ENCODE data around the gene ITPR1. TPM values are rescaled to one million over a fixed set of nuclear protein-coding genes. Genes with fewer than 3 reads are reported as not detected.
"Not testable (repeated sequence)": the region's sequence is repeated elsewhere in the genome, so short reads cannot be mapped to it uniquely, and the experiment has no call there.

ITPR1 gene
- total and polyA plus RNA-seq, 3 donors from 2014 or later = 26.5 to 129 (median 59.7) TPM

GRCh38 chr3:4454142-4454541 lies 39.0 kb upstream of the ITPR1 start:
- H3K4me3 ChIP-seq = no peak overlapping the region
- no peak overlapping the region for H3K27ac ChIP-seq
- no peaks in the 10 kb centered on the region for H3K27me3 ChIP-seq
- DNase-seq = no peak
- intact Hi-C loops (cut with DNase I; ENCODE audit: low total_unique reads) = no loop called here
- TF ChIP-seq POLR2A (IDR thresholded peaks at IDR 0.05) (no peak), CTCF (IDR thresholded peaks at IDR 0.05) (no peak)
- H3K36me3 ChIP-seq (ENCODE audit: low read depth, missing control alignments) = no peaks in the 10 kb centered on the region
- H3K4me1 ChIP-seq = no peaks in the 10 kb centered on the region
- H3K9me3 ChIP-seq = no peaks in the 10 kb centered on the region

- H3K36me3 ChIP-seq (ENCODE audit: low read depth, missing control alignments); H3K4me3 ChIP-seq; H3K9me3 ChIP-seq; H3K27ac ChIP-seq; H3K4me1 ChIP-seq; DNase-seq; H3K27me3 ChIP-seq; intact Hi-C loops (cut with DNase I; ENCODE audit: low total_unique reads): not testable (repeated sequence)
- 81 to 82% methylated on average over 14 of the region's 14 CpGs for WGBS, 2 donors
These were observed 36.4 kb upstream of the ITPR1 start for GRCh38 chr3:4456780-4457179.

- H3K9me3 ChIP-seq = no peaks in the 10 kb centered on the region
- H3K27me3 ChIP-seq = no peaks in the 10 kb centered on the region
- TF ChIP-seq POLR2A (IDR thresholded peaks at IDR 0.05) (no peak), CTCF (IDR thresholded peaks at IDR 0.05) (no peak)
- DNase-seq = no peak
- 87 to 94% methylated on average over 3 of the region's 3 CpGs for WGBS, 2 donors
- H3K4me3 ChIP-seq = no peak overlapping the region
- intact Hi-C loops (cut with DNase I; ENCODE audit: low total_unique reads) = no loop called here
- H3K36me3 ChIP-seq (ENCODE audit: low read depth, missing control alignments) = no peaks in the 10 kb centered on the region
- H3K4me1 ChIP-seq = no peaks in the 10 kb centered on the region
- no peak overlapping the region for H3K27ac ChIP-seq
These were observed 34.2 kb upstream of the ITPR1 start for GRCh38 chr3:4458961-4459360.

- Histone ChIP-seq H3K4me3 (no peak overlapping the region), H3K27ac (no peak overlapping the region), H3K4me1 (no peaks in the 10 kb centered on the region), H3K27me3 (no peaks in the 10 kb centered on the region), H3K9me3 (no peaks in the 10 kb centered on the region), H3K36me3 (ENCODE audit: low read depth, missing control alignments) (no peaks in the 10 kb centered on the region)
- intact Hi-C loops (cut with DNase I; ENCODE audit: low total_unique reads) = no loop called here
- DNase-seq = no peak
- TF ChIP-seq POLR2A (IDR thresholded peaks at IDR 0.05) (no peak), CTCF (IDR thresholded peaks at IDR 0.05) (no peak)
- WGBS, 2 donors = 91 to 92% methylated on average over 4 of the region's 4 CpGs
These were observed 32.8 kb upstream of the ITPR1 start for GRCh38 chr3:4460334-4460733.

- Histone ChIP-seq H3K9me3 (no peaks in the 10 kb centered on the region), H3K27ac (no peak overlapping the region), H3K4me3 (no peak overlapping the region), H3K36me3 (ENCODE audit: low read depth, missing control alignments) (no peaks in the 10 kb centered on the region), H3K27me3 (no peaks in the 10 kb centered on the region), H3K4me1 (no peaks in the 10 kb centered on the region)
- no peak for DNase-seq
- 76 to 79% methylated on average over 2 of the region's 2 CpGs for WGBS, 2 donors
- TF ChIP-seq POLR2A (IDR thresholded peaks at IDR 0.05) (no peak), CTCF (IDR thresholded peaks at IDR 0.05) (no peak)
- intact Hi-C loops (cut with DNase I; ENCODE audit: low total_unique reads) = no loop called here
These were observed 31.6 kb upstream of the ITPR1 start for GRCh38 chr3:4461468-4462090.
